Transverse colon (tissue), 3 donors: ENCODE data around the gene TMEM132D.

Experiments
- EP300 ChIP-seq: sonication (generic); formaldehyde crosslinking; IDR thresholded peaks from one replicate; pipeline ENCODE4 v1.6.1; 2017; ENCODE audit warnings: antibody characterized with exemption, low read depth
- TF ChIP-seq, protein P1 (sequence below), 5 experiments: fragments of 200-600 bp in 3 of 5; fragments of 450-650 bp in 2 of 5; sonication (generic) in 3 of 5; IDR thresholded peaks; 1 replicate in 2 of 5; 2 replicates in 3 of 5; pipeline ENCODE4 v1.5.1; 2016 to 2017; ENCODE audit warnings: antibody characterized with exemption in 5 of 5, inconsistent platforms in 3 of 5, mild to moderate bottlenecking in 2 of 5, moderate library complexity in 1 of 5

DNA sequence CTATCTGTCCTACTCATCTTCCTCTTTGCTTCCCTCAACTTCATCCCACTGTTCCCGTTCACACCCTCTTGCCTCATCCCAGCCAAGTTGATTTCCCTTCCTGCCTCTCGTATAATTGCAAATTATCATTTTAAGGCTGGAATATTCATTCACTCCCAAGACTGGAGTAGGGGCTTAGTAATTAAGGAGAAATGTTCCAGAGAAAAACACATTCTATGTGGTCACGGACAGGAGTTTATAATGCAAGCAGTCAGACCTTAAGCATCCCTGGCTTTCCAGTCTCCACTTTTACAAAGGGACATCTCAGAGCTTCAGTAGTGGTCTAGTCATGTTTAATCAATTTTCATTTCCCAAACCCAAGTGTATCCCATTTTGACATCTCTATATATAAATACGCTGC, 54.9 kb downstream of the TMEM132D start:
- no peak for TF ChIP-seq EP300
- TF ChIP-seq, protein P1, sequence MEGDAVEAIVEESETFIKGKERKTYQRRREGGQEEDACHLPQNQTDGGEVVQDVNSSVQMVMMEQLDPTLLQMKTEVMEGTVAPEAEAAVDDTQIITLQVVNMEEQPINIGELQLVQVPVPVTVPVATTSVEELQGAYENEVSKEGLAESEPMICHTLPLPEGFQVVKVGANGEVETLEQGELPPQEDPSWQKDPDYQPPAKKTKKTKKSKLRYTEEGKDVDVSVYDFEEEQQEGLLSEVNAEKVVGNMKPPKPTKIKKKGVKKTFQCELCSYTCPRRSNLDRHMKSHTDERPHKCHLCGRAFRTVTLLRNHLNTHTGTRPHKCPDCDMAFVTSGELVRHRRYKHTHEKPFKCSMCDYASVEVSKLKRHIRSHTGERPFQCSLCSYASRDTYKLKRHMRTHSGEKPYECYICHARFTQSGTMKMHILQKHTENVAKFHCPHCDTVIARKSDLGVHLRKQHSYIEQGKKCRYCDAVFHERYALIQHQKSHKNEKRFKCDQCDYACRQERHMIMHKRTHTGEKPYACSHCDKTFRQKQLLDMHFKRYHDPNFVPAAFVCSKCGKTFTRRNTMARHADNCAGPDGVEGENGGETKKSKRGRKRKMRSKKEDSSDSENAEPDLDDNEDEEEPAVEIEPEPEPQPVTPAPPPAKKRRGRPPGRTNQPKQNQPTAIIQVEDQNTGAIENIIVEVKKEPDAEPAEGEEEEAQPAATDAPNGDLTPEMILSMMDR (IDR thresholded peaks at IDR 0.05): no peak
